HG02588 (cell line): ENCODE measurements around the gene UBE4A.
A peak's percentile ranks its signal among the peaks of the same experiment; 100 is the strongest.

Source experiments
- ATAC-seq: cut with Tn5 transposase; IDR thresholded peaks from one replicate; pipeline ENCODE4 v1.9.1; 2021; ENCODE audit warnings: mild to moderate bottlenecking, moderate library complexity; ENCODE audit not compliant: unreplicated experiment

The UBE4A gene

GRCh38 chr11:118436639-118437207 lies 77.3 kb downstream of the UBE4A start:
- ATAC-seq = peak; percentile 18

- no peak for ATAC-seq
Measured at GRCh38 chr11:118437208-118438125, 78.1 kb downstream of the UBE4A start.

- no peak for ATAC-seq
Measured at GRCh38 chr11:118438314-118438931, 79.0 kb downstream of the UBE4A start.

- ATAC-seq = no peak
Measured at GRCh38 chr11:118439646-118440045, 80.2 kb downstream of the UBE4A start.

- ATAC-seq = no peak
Measured at GRCh38 chr11:118441770-118442275, 82.4 kb downstream of the UBE4A start.

- no peak for ATAC-seq
Measured at GRCh38 chr11:118442301-118442700, 82.9 kb downstream of the UBE4A start.

- ATAC-seq = no peak
Measured at GRCh38 chr11:118442908-118443589, 83.6 kb downstream of the UBE4A start.

GRCh38 chr11:118443590-118444218 lies 84.3 kb downstream of the UBE4A start:
- ATAC-seq = peak; percentile 45

GRCh38 chr11:118447423-118447822 lies 88.0 kb downstream of the UBE4A start:
- no peak for ATAC-seq

GRCh38 chr11:118448294-118448693 lies 88.9 kb downstream of the UBE4A start:
- peak; percentile 78 for ATAC-seq
